ENCODE results near the gene NPHP4.

The NPHP4 gene

DNA sequence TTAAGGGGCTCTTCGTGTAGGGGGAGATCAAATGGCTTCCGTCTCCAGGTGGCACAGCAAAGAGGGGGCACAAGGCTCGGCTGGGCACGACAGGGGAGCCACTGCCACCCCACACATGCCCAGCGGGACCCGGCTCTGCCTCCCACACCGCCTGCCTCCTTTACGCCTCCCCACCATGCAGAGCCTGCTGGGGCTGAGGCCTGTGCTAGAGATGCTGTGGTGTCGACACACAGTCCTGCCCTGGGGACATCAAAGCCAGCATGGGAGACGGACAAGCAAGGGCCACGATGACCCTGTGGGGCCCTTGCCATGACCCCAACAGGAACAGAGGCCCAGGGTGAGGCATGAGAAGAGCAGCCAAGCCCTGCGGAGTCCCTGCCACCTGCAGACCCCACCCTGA, 102.8 kb downstream of the NPHP4 start:
- no peak for DNase-seq

DNA sequence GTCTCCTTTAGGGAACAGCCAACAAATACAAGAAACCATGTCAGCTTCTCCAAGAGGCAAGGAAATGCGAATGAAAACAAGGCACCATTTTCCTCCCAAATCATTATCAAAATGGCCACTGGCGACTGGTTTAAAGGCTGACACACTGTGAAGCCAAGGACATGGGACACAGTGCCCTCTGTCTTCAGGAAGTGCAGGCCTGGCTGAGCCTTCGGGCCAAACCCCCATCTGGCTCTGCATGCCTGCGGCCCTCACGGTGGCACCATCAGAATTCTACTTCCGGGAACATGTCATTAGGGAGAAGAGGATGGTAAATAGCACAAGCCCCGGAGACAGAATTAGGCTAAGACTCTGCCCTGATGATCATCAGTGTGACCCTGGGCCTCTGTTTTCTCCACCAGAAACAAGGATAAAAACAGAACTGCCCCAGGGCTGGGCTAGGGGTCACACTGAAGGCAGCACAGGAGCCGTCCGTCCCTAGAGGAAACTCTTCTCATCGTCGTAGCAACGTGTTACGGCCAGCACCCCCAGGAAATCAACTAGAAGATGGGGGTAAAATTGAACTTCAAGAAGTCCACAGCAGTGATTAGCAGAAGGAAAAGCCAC, 103.5 kb downstream of the NPHP4 start:
- no peak for DNase-seq

DNA sequence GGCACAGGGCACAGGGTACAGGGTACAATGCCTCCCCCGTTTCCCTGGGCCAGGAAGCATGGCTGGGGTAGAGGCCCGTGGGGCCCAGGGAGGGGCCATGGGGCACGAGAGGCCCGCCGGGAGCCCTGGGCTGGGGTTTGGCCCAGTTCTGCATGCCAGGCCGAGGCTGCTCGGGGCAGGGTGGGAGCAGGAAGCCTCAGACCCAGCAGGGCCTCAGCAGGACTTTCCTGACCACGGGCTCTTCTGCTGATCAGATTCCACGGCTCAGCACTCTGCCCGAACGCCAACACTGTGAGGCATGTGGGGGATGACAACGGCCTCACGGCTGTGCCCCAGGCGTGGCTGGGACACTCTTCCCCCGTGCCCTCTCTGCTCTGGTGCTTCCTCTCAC, 104.3 kb downstream of the NPHP4 start:
- DNase-seq: no peak

DNA sequence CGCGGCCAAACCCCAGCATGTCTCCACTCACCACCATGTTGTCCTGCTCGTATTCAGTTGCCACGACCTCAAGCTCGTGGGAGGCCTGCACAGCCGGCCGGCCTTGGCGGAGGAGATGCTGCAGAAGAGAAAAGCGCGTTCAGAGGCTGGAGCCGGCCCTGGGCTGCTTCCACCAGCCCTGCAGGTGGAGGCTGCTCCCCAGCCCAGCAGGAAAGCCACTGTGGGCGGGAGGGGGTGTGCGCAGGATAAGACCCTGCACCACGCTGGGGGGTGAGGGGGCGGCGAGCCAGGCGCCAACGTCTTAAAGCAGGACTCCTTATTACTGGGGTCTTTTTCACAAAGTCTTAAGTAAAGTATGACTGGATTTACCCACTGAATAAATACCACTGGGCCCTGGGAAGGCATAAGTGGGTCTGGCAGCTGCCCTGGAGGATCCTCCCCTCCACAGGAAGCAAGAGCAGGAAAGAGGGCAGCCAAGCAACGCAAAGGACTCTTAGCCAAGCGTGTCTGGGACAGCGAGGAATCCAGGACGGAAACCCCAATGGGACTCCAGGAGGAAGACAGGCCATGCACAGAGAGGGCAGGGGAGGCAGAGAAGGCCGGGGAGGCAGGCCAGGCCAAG, 104.8 kb downstream of the NPHP4 start:
- no peak for DNase-seq

DNA sequence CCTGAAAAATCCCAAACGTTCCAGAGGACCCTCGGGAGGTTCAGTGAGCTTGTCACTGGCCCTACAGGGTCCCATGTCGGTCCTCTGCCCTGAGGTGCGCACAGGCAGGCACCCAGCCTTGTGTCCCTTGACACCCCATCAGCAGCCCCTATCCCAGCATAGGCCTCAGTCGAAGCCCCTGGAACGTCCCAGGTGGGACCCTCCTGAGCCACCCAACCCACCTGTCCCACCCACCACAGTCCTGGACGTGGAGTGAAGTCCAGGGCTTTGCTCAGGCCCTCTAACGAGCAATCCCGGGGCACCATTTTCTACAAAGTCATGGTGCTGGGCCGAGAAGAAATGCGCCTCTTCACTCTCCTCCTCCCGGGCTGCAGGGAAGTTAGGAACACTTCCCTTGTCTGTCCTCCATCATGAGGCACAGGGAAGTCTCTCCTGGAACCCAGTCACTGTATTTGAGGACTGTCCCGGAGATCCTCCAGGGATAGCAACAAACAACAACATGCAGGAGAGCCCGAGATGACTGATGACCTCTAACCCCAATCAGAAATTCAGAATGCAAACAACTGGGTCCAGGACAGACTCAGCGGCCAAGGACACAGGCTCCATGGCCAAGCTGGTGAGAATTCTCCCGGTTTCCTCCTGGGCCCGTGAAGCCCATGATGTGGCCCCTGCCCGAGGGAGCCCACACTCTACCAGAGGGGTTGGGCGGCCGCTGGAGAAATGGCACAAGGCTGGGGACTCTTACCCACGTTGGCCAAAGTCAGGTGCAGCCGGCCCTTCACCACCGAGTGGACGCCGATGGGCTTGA, 105.5 kb downstream of the NPHP4 start:
- DNase-seq: no peak

DNA sequence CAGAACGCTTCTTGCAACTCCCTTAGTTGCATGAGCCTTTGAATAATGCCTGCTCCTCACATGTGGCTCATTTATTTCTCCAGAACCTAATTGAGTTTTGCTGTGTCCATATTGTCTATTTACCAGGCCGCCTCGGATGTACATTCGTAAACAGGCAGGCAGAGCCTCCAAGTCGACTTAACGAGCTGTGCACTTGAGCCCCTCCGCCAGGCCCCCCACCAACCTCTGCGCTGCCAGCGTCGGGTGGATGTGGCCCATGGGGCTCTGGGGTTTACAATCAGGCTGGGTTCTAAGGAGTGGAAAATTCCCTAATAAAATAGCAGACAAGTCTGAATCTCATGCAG, 106.1 kb downstream of the NPHP4 start:
- DNase-seq: no peak

DNA sequence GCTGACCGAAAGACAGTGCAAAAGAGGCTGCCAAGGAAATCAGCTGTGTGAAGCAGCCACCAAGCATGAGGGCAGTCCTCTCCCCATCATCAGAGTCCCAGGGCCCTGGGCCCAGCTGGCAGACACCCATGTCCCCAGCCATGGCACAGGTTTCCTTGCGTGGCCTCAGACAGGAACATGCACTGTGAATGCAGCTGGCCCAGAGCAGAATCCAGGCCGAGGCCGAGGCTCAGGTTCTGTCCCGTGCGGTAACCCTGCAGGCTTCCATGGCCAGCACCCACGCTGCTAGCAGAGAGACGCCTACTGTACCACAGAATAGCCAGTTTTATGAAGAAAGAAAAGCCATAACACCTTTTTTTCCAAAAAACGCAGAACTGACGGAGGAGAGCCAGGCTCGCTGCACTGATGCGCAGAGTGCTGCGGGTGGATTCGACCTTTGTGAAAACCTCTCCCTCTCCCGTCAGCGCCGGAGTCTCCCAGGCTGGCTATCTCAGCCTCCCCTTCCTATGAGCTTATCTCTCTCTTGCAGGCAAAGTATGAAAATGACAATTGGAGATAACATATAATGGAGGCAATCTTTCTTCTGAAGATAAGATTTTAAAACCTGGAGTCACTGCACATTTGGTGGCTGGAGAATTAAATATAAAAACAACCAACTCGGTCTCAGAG, 106.6 kb downstream of the NPHP4 start:
- DNase-seq: no peak

DNA sequence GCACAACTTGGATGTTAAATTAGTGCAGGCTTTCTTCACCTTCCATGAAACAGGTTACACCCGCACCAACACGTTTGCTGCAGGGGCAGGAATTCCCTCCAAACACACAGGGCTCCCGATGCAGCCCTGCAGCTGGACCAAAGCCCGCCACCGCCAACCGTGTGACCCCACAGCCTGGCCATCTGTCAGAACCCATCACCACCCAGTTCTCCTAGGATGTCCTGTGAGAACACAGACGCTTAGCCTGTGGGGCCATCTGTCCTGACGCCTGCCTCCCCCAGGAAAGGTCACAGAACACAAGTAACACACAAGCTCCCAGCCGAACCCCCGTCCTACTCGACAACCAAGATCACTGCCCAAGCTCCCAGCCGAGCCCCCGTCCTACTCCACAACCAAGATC, 108.1 kb downstream of the NPHP4 start:
- no peak for DNase-seq

DNA sequence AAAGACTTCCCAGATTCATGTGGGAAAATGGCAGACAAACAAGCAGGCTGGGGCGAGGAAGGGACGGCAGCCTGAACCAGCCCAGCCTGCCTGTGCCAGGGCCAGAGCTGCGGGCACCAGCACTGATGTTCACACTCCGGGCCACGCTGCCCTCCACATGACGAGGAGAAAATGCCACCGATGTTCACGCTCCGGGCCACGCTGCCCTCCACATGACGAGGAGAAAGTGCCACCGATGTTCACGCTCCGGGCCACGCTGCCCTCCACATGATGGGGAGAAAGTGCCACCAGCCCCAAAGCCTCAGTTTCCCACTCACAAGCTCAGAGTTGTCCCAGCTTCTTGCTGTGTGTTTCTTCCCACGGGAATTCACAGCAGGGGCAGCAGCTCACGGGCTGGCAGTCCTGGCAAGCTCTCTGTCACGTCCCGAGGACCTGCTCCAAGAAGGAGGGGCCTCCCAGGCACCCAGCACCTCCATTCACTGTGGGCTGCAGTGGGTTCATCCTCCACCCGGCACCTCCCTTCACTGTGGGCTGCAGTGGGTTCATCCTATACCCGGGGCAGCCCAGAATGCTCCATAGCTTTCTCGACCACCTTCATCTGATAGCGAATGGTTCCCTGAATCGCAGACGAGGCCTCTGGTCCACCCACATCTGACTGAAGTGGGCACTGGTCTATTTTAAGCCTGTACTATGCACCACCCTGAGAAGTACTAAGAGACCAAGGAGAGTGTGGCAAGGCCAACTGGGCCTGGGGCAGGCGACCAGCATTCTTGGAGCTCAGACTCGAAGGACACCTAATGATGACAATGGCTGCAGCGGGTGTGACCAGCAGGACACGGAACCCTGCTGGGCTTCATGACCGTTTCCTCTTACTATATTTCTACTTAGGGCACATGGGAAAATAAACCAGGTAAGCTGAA, 108.8 kb downstream of the NPHP4 start:
- DNase-seq: no peak

DNA sequence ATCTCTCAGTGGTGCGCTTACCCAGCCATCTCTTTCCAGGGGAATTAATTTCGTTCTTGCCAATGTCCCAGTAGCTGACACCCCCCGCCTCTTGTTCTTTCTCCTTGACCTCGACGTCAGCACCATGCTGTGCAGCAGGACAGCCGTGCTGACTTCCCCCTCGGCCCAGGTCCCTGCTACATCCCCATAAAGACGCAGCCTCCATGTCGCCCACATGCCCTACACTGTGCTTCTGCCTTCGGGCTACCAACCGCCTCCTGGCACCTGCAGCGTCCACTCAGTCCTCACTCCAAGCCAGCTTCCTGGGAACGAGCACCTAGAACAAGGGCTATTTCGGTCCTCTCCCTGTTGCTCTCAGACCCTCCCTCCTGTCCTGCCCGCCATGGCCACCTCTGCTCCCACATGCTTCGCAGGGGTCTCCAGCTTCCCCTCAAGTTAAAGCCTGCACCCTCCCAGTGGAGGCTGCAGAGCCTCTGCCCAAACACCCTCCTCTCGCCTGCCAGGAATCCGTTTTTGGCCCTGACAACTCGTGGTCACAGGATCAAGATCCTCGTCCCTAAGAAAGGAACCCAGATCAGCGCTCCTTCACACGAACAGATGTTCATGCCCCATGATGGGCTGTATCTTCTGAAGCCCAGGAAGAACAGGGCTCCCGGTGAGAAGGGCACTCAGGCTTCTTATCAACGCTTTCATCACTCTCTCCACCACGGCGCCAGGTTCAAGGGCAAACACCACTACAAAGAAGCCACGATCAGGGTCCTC, 109.7 kb downstream of the NPHP4 start:
- no peak for DNase-seq

DNA sequence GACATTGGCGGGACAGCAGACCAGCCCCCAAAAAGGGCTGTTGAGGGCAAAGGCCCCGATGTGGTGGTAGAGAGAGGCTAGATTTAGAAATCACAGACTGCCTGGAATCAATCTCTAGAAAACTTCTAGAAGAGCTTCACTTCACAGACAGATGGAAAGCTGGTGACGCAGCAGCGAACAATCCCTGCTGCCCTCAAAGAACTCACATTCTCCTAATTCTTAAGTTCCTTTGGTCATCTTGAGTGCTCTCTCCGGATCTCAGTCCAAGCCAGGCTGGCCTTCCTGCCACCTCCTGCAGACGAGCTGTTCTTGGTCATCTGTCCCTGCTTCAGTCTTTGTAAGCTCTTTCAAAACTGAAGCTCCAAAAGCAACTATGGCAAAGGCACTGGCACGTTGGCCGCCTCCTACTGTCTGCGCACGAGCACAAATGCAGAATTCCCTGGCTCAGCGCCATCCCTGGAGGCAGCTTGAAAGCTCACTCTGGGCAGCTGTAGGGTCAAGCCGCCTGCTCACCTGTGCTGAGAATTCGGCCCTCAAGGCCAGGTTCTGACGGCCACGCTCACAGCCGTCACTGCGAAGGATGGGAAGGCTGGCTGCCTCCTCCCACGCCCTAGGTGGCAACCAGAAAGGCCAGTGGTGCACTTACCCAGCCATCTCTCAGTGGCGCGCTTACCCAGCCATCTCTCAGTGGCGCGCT, 110.6 kb downstream of the NPHP4 start:
- no peak for DNase-seq

DNA sequence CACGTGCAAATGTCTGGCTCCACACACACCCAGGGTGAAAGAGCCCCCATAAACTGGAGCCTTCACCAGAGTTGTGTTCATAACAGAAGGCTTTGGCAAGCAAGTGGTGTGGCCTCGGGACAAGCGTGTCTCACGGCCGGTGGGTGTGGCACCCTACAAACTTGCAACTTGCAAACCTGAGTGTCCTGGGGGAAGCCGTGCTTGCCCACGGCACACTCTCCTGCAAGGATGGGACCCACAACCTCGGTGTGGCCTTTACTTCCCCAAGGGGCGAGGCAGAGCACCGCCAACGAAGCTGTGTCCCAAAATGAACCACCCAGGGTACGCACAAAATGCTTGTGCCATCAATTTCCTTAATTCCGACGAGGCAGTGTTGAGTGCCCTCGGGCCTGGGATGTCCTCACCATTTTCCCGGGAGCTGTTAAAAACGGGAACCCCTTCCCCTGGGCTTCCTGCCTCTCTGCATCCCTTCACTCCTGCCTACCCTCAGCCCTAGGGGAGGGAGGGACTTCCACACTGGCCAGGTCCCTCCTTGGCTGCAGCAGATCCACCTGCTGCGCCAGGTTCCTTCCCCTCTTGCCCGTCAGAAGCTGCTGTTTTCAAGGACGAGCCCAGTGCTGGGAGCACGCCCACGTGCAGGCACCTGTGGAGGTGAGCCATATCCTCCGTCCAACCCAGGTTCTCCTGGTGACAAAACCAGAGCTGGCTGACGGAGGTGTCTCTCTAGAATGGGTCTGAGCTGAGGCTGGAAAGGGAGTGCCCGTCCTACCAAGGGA, 111.4 kb downstream of the NPHP4 start:
- no peak for DNase-seq

DNA sequence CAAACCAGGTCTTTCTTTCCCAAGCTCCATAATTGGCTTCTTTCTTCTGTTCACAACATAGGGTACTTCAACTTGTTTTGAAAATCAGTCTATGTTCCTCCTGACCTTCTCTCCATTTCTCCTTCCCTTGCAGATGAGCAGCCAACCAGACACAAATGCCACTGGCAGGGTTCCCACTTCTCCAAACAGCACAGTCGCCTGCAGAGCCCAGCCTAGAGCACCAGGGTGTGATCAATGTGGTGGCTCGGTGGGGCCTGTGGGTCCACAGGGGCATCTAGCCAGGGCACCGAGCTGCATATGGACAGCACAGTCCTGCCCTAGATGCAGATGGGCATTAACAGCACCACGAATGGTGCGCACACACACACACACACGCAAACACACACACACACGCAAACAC, 112.8 kb downstream of the NPHP4 start:
- DNase-seq: no peak

DNA sequence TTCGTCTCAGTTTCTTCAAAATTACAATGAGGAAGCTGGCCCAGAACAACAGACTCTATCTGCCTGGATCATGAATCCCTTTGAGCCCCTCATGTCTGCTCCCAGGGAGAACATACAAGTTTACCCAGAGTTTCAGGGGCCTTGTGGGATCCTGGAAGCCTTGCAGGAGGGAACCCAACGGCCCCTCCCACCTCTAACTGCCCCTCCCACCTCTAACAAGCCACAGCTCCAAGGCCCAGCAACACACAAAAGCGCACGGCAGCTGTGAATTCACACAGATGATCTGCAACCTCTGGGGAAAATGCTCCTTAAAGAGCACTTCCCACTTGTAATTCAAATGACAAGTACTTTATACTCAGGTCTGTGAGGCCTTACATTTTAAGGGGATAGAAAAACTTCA, 113.3 kb downstream of the NPHP4 start:
- no peak for DNase-seq

DNA sequence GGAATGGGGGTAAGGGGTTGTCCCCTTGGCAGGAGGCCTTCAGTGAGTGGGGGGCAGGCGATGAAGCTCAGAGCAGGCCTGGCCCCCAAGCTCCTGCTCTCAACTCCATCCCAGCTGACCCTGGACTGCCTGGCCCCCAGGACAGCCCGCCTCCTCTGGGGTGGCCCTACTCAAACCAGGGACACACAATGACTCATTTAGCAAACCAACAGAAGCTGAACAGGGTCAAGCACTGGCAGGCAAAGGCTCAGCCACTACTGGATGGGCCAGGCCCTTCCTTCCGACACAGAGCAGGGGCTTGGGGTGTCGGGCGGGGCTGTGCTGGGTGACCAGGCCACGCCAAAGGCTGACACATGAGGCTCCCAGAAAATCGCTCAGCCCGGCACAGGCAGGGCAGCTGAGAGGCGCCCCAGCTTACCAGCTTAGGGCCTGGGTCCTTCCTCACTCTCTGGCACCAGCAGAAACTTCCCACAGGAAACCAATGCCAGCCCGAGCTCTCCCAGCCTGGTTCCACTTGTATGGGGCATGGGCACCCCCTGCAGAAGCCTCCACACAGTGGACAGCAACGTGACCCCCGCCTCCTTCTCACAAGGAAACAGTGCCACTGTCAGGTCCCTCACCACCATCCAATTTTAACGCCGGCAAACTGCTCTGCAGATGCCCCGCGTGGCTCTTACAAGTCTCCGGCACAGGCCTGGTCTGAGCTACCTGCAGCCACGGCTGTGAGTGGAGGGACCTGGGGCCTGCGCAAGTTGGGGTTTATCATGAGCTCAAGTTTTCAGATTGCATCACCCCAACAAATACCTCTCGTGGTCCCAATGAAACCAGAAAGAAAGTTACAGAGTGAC, 114.3 kb downstream of the NPHP4 start:
- DNase-seq: no peak

DNA sequence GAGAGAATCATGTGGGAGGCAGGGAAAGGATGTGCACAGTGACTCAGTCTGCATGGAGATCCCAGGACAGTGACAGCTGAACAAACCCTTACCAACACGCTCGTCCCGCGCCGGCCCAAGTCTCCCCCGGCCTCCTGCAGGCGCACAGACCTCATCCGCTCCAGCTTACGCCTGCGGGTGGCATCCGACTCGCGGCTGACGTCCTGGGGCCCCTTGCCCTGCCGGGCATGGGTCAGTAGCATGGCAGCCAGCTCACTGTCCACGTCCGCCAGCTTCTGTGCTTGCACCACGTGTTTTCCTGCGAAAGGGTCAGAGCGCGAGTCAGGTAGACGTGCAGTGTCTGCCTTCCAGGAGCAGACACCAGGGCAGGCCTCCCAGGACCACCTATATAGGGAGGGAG, 115.2 kb downstream of the NPHP4 start:
- no peak for DNase-seq

DNA sequence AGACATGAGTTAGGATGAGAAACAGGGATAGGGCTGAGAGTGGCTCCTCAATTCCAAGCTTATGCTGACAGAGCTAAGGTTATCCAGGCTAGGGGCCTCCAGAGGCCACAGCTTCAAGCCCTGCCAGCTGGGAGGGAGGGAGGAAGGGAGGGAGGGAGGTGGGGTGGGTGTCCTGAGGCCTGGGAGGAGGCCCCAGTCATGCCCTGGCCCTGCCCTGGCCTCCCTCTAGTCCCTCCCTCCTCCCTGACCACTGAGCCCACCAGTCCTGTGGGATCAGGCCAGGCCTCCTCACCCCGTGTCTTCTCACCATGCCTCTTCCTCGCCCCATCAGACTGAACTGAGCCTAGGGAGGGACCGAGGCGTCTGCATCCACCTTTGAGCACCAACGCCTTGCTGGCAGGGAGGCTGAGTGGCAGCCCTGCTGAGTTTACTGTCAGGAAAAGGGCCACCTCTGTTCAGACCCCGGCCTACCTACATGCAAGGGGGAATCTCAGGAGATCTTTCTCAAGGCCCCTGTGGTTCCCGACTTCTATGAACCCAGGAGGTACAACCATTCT, 116.1 kb downstream of the NPHP4 start:
- DNase-seq: no peak

DNA sequence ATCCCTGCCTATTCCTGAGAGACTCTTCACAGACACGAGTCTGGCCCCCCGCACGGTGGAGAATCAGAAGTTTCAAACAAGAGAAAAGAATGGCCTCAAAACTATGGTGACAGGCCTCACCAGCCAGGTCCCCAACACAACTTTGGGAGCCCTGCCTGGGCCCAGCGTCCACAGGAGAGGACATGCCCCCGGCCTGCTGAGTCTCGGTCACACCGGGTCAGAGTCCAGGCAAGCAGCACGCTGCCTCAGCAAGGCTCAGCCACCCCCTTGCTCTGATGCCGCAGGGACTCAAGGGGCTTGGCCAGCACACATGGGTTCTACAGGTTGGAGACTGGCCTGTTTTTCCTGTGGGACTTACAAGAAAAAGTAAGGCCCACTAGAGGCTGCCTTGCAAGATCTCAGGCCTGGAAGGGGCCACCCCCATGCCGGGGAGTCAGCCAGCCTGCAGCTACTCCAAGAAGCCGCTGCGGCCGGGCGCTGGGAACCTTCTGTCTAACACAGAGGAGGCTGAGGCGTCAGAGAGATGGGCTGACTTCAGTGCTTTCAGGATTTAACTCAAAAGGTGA, 116.8 kb downstream of the NPHP4 start:
- no peak for DNase-seq

All from left hindlimb (tissue), 1 donor.